Smooth muscle cell (in vitro differentiated cells): ENCODE results near the gene FYN. TPM values are rescaled to one million over a fixed set of nuclear protein-coding genes. Genes with fewer than 3 reads are reported as not detected.

ENCODE experiments used
- DNase-seq: peaks from one replicate; lab custom pipeline; 2025; ENCODE audit not compliant: unreplicated experiment; lab: John Stamatoyannopoulos, UW
- H2AFZ ChIP-seq: fragments of 200-600 bp; sonication (generic); 2 replicates; pipeline ENCODE4 v1.6.0; 2016; ENCODE audit warnings: antibody characterized with exemption, low read depth, mild to moderate bottlenecking
- H3F3A ChIP-seq: fragments of 200-600 bp; sonication (generic); 2 replicates; pipeline ENCODE4 v1.6.0; 2017; ENCODE audit warnings: antibody characterized with exemption, low read depth
- H3K27ac ChIP-seq: fragments of 200-600 bp; sonication (generic); 2 replicates; pipeline ENCODE4 v1.5.1; 2016; ENCODE audit warnings: low read depth, mild to moderate bottlenecking
- H3K27me3 ChIP-seq: fragments of 200-600 bp; sonication (generic); 2 replicates; pipeline ENCODE4 v1.6.1; 2016; ENCODE audit warnings: low read depth, mild to moderate bottlenecking
- H3K36me3 ChIP-seq: fragments of 200-600 bp; sonication (generic); 2 replicates; pipeline ENCODE4 v1.5.1; 2016; ENCODE audit warnings: low read depth
- H3K4me1 ChIP-seq: fragments of 200-600 bp; sonication (generic); 2 replicates; pipeline ENCODE4 v1.5.1; 2016; ENCODE audit warnings: low read depth
- H3K4me2 ChIP-seq: fragments of 200-600 bp; sonication (generic); 2 replicates; pipeline ENCODE4 v1.6.0; 2016; ENCODE audit warnings: mild to moderate bottlenecking
- H3K4me3 ChIP-seq: fragments of 200-600 bp; sonication (generic); 2 replicates; pipeline ENCODE4 v1.5.1; 2016; ENCODE audit warnings: mild to moderate bottlenecking
- H3K79me2 ChIP-seq: fragments of 200-600 bp; sonication (generic); 2 replicates; pipeline ENCODE4 v1.6.0; 2016; ENCODE audit warnings: low read depth, mild to moderate bottlenecking
- H3K9ac ChIP-seq: fragments of 200-600 bp; sonication (generic); 2 replicates; pipeline ENCODE4 v1.6.0; 2016; ENCODE audit warnings: low read depth
- H3K9me3 ChIP-seq: fragments of 200-600 bp; sonication (generic); replicated peaks from 2 replicates; pipeline ENCODE4 v1.5.1; 2016; ENCODE audit warnings: low read depth
- H4K20me1 ChIP-seq: fragments of 200-600 bp; sonication (generic); 2 replicates; pipeline ENCODE4 v1.6.0; 2016; ENCODE audit warnings: low read depth
- CTCF ChIP-seq: fragments of 200-600 bp; sonication (generic); IDR thresholded peaks from 2 replicates; pipeline ENCODE4 v1.5.1; 2017; ENCODE audit warnings: borderline replicate concordance, mild to moderate bottlenecking, antibody characterized with exemption; ENCODE audit not compliant: insufficient read depth, poor library complexity, severe bottlenecking
- WGBS: methylation state at CpG from one replicate; pipeline ENCODE4 v1.1.7; 2016; ENCODE audit warnings: low lambda C conversion rate; 5-methylcytosine and 5-hydroxymethylcytosine counted together
- polyA plus RNA-seq: library from polyadenylated mRNA; unstranded; fragments of >200 nt; fragmentation: Nextera tagmentation; extraction: Ambion mirVana; gene quantifications from 2 replicates; pipeline ENCODE4 v1.2.1, GENCODE V29; 2016
- total RNA-seq: library from RNA; depleted of rRNA; stranded (reverse); fragments of >200 nt; gene quantifications from 2 replicates; pipeline ENCODE4 v1.2.3, GENCODE V29; 2014

FYN gene
- total and polyA plus RNA-seq, 2 experiments from 2014 or later = 110 to 138 TPM

GRCh38 chr6:111706841-111707391, 166.3 kb downstream of the FYN start:
- H3K4me2 ChIP-seq = no peak overlapping the region
- H3K27me3 ChIP-seq = no peaks in the 10 kb centered on the region
- H3K79me2 ChIP-seq = no peaks in the 10 kb centered on the region
- peaks cover 29% of the 10 kb centered on the region for H3K4me1 ChIP-seq
- H4K20me1 ChIP-seq = no peaks in the 10 kb centered on the region
- H3K4me3 ChIP-seq = no peak overlapping the region
- H3K9me3 ChIP-seq = no peaks in the 10 kb centered on the region
- no peak overlapping the region for H3K27ac ChIP-seq
- 99% methylated on average over 2 of the region's 2 CpGs for WGBS
- H3K9ac ChIP-seq = no peak overlapping the region
- no peak for DNase-seq
- TF ChIP-seq CTCF = no peak
- H3K36me3 ChIP-seq = no peaks in the 10 kb centered on the region
- H2AFZ ChIP-seq = no peak overlapping the region
- H3F3A ChIP-seq = no peaks in the 10 kb centered on the region

GRCh38 chr6:111703723-111704122, 169.5 kb downstream of the FYN start:
- Histone ChIP-seq H3F3A (no peaks in the 10 kb centered on the region), H3K79me2 (no peaks in the 10 kb centered on the region), H3K4me3 (no peak overlapping the region), H2AFZ (no peak overlapping the region), H3K36me3 (peaks cover 10% of the 10 kb centered on the region), H3K4me1 (peaks cover 44% of the 10 kb centered on the region), H3K4me2 (no peak overlapping the region), H3K9ac (no peak overlapping the region), H3K27ac (no peak overlapping the region), H3K27me3 (no peaks in the 10 kb centered on the region), H3K9me3 (no peaks in the 10 kb centered on the region), H4K20me1 (no peaks in the 10 kb centered on the region)
- WGBS = 68% methylated on average over 7 of the region's 7 CpGs
- DNase-seq = no peak
- no peak for TF ChIP-seq CTCF

GRCh38 chr6:111702268-111702667, 171.0 kb downstream of the FYN start:
- no peak for TF ChIP-seq CTCF
- H3K4me2 ChIP-seq = no peak overlapping the region
- H3F3A ChIP-seq = no peaks in the 10 kb centered on the region
- H3K9ac ChIP-seq = no peak overlapping the region
- H3K27ac ChIP-seq = no peak overlapping the region
- H3K79me2 ChIP-seq = no peaks in the 10 kb centered on the region
- no peak overlapping the region for H3K4me3 ChIP-seq
- DNase-seq = no peak
- peaks cover 39% of the 10 kb centered on the region for H3K4me1 ChIP-seq
- no peak overlapping the region for H2AFZ ChIP-seq
- H3K36me3 ChIP-seq = peaks cover 10% of the 10 kb centered on the region
- no peaks in the 10 kb centered on the region for H3K9me3 ChIP-seq
- no peaks in the 10 kb centered on the region for H3K27me3 ChIP-seq
- 97% methylated on average over 5 of the region's 5 CpGs for WGBS
- H4K20me1 ChIP-seq = no peaks in the 10 kb centered on the region

GRCh38 chr6:111701146-111701545, 172.1 kb downstream of the FYN start:
- no peaks in the 10 kb centered on the region for H3K79me2 ChIP-seq
- H3K27me3 ChIP-seq = no peaks in the 10 kb centered on the region
- H3K36me3 ChIP-seq = peaks cover 10% of the 10 kb centered on the region
- 96% methylated on average over 3 of the region's 3 CpGs for WGBS
- H3K9me3 ChIP-seq = no peaks in the 10 kb centered on the region
- no peak overlapping the region for H3K27ac ChIP-seq
- H3K4me3 ChIP-seq = no peak overlapping the region
- peaks cover under 1% of the 10 kb centered on the region for H3F3A ChIP-seq
- H3K4me1 ChIP-seq = peaks cover 30% of the 10 kb centered on the region
- no peak for TF ChIP-seq CTCF
- no peaks in the 10 kb centered on the region for H4K20me1 ChIP-seq
- no peak overlapping the region for H3K9ac ChIP-seq
- no peak overlapping the region for H2AFZ ChIP-seq
- H3K4me2 ChIP-seq = no peak overlapping the region
- DNase-seq = no peak
